ENCODE data around the gene KCNAB2. TPM values are rescaled to one million over a fixed set of nuclear protein-coding genes. Genes with fewer than 3 reads are reported as not detected.

Gene KCNAB2
- total RNA-seq, 1 donor = 5.8 TPM

DNA sequence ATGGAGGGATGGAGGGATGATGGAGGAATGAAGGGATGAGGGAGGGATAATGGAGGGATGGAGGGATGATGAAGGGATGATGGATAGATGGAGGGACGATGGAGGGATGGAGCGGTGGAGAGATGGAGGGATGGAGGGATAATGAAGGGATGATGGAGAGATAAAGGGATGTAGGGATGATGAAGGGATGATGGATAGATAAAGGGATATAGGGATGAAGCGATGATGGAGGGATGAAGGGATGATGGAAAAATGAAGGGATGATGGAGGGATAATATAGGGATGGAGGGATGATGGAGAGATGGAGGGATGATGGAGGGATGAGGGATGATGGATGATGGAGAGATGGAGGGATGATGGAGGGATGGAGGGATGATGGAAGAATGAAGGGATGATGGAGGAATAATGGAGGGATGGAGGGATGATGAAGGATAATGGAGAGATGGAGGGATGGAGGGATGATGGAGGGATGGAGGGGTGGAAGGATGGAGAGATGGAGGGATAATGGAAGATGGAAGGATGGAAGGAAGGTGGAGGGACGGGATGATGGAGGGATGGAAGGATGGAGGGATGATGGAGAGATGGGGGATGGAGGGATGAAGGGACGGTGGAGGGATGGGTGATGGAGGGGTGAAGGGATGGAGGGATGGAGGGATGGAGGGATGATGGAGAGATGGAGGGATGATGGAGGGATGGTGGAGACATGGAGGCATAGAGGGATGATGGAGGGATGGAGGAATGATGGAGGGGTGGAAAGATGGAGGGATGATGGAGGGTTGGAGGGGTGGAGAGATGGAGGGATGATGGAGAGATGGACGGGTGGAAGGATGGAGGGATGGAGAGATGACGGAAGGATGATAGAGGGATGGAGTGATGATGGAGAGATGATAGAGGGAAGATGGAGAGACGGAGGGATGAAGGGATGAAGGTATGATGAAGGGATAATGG is 62.0 kb downstream of the KCNAB2 start:
- H3K36me3 ChIP-seq (ENCODE audit: insufficient read depth, low read length) = no peaks in the 10 kb centered on the region
- no peak for DNase-seq (ENCODE audit: insufficient read length, low spot score, missing footprints)
- H3K27me3 ChIP-seq (ENCODE audit: insufficient read depth, low read length) = no peaks in the 10 kb centered on the region
- no peaks in the 10 kb centered on the region for H4K20me1 ChIP-seq (ENCODE audit: insufficient read depth, low read length)
- no peaks in the 10 kb centered on the region for H3K9me3 ChIP-seq (ENCODE audit: low read depth, low read length)
- H2AFZ ChIP-seq (ENCODE audit: low read length) = no peak overlapping the region
- no peak overlapping the region for H3K4me3 ChIP-seq (ENCODE audit: insufficient read depth, low read length)
- no peaks in the 10 kb centered on the region for H3K79me2 ChIP-seq (ENCODE audit: insufficient read depth, low read length)
- H3K4me1 ChIP-seq (ENCODE audit: insufficient read depth, low read length) = no peaks in the 10 kb centered on the region
- no peak overlapping the region for H3K4me2 ChIP-seq (ENCODE audit: insufficient read depth, low read length)
- TF ChIP-seq, protein P1, sequence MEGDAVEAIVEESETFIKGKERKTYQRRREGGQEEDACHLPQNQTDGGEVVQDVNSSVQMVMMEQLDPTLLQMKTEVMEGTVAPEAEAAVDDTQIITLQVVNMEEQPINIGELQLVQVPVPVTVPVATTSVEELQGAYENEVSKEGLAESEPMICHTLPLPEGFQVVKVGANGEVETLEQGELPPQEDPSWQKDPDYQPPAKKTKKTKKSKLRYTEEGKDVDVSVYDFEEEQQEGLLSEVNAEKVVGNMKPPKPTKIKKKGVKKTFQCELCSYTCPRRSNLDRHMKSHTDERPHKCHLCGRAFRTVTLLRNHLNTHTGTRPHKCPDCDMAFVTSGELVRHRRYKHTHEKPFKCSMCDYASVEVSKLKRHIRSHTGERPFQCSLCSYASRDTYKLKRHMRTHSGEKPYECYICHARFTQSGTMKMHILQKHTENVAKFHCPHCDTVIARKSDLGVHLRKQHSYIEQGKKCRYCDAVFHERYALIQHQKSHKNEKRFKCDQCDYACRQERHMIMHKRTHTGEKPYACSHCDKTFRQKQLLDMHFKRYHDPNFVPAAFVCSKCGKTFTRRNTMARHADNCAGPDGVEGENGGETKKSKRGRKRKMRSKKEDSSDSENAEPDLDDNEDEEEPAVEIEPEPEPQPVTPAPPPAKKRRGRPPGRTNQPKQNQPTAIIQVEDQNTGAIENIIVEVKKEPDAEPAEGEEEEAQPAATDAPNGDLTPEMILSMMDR (IDR thresholded peaks at IDR 0.05; ENCODE audit: extremely low read depth, low read depth, low read length) = no peak
- H3K27ac ChIP-seq (ENCODE audit: low read depth, low read length) = no peak overlapping the region

DNA sequence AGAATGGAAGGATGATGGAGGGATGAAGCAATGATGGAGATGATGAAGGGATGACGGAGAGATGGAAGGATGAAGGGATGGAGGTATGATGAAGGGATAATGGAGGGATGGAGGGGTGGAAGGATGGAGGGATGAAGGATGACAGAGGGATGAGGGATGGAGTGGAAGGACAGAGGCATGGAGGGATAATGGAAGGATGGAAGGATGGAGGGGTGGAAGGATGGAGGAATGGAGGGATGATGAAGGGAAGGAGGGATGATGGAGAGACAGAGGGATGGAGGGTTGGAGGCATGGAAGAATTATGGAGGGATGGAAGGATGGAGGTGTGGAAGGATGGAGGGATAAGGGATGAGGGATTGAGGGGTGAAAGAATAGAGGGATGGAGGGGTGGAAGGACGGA is 62.8 kb downstream of the KCNAB2 start:
- TF ChIP-seq, protein P1 (IDR thresholded peaks at IDR 0.05; ENCODE audit: extremely low read depth, low read depth, low read length) = no peak
- Histone ChIP-seq H3K4me3 (ENCODE audit: insufficient read depth, low read length) (no peak overlapping the region), H3K79me2 (ENCODE audit: insufficient read depth, low read length) (no peaks in the 10 kb centered on the region), H2AFZ (ENCODE audit: low read length) (no peak overlapping the region), H3K9me3 (ENCODE audit: low read depth, low read length) (no peaks in the 10 kb centered on the region), H3K36me3 (ENCODE audit: insufficient read depth, low read length) (no peaks in the 10 kb centered on the region), H3K4me2 (ENCODE audit: insufficient read depth, low read length) (no peak overlapping the region), H3K27me3 (ENCODE audit: insufficient read depth, low read length) (no peaks in the 10 kb centered on the region), H3K4me1 (ENCODE audit: insufficient read depth, low read length) (no peaks in the 10 kb centered on the region), H3K27ac (ENCODE audit: low read depth, low read length) (no peak overlapping the region), H4K20me1 (ENCODE audit: insufficient read depth, low read length) (no peaks in the 10 kb centered on the region)
- DNase-seq (ENCODE audit: insufficient read length, low spot score, missing footprints) = no peak

DNA sequence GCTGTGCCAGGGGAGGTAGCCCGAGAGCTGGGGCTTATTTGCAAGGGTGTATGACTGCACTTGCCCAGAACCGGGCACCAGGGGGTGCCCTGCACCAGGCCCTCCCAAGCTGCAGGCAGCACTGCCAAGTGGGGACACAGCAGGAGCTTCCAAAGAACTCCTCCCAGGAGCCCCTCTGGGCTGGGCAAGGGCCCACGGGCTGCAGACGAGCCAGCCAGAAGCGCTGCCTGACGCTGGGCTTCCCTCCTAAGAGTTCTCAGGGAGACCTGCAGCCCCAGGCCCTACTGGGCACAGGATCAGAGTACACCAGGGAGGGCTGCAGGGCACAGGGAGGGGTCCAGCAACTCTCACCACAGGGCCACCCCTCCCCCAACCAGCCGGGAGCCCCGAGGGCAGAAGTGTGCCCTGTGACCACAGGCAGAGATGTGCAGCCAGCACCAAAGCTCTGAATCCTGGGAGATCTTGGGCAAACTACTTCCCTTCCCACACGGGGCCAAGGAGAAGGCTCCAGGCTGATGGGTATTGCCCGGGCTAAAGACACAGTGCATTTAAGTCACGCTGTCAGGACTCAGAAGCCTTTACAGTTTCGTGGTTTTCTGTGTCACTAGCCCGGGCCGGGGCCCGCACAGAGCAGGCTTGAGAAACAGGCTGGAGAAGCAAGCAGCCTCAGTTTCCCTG is 63.4 kb downstream of the KCNAB2 start:
- TF ChIP-seq, protein P1 (IDR thresholded peaks at IDR 0.05; ENCODE audit: extremely low read depth, low read depth, low read length) = peak; percentile 62
- DNase-seq (ENCODE audit: insufficient read length, low spot score, missing footprints) = peak; percentile 98
- H3K4me3 ChIP-seq (ENCODE audit: insufficient read depth, low read length) = no peak overlapping the region

DNA sequence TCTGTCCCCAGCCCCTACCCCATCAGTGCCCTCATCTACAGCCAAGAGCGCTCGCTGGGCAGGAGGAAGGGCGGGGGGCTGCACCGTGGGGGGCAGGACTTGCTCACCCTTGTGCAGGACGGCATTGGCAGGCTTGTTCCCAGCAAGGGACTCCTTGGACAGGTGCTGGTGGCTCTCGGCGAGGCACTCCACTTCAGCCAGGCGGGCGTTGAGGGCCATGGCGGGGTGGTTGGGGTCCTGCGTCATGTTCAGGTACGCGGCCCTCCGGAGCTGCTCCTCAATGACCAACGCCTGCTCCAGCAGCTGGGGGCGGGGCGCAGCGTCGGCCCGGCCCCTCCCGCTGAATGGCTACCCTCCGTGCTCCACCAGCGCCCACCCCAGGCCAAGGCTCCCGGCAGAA is 64.0 kb downstream of the KCNAB2 start:
- no peaks in the 10 kb centered on the region for H3K9me3 ChIP-seq (ENCODE audit: low read depth, low read length)
- no peaks in the 10 kb centered on the region for H3K4me1 ChIP-seq (ENCODE audit: insufficient read depth, low read length)
- no peaks in the 10 kb centered on the region for H4K20me1 ChIP-seq (ENCODE audit: insufficient read depth, low read length)
- no peak overlapping the region for H3K27ac ChIP-seq (ENCODE audit: low read depth, low read length)
- no peaks in the 10 kb centered on the region for H3K27me3 ChIP-seq (ENCODE audit: insufficient read depth, low read length)
- H3K79me2 ChIP-seq (ENCODE audit: insufficient read depth, low read length) = no peaks in the 10 kb centered on the region
- H3K4me2 ChIP-seq (ENCODE audit: insufficient read depth, low read length) = no peak overlapping the region
- no peak overlapping the region for H2AFZ ChIP-seq (ENCODE audit: low read length)
- TF ChIP-seq, protein P1 (IDR thresholded peaks at IDR 0.05; ENCODE audit: extremely low read depth, low read depth, low read length) = no peak
- no peaks in the 10 kb centered on the region for H3K36me3 ChIP-seq (ENCODE audit: insufficient read depth, low read length)
- H3K4me3 ChIP-seq (ENCODE audit: insufficient read depth, low read length) = no peak overlapping the region
- no peak for DNase-seq (ENCODE audit: insufficient read length, low spot score, missing footprints)

More for the DNA sequence above, 63.4 kb downstream of the KCNAB2 start:
- no peak overlapping the region for H3K4me2 ChIP-seq (ENCODE audit: insufficient read depth, low read length)
- H4K20me1 ChIP-seq (ENCODE audit: insufficient read depth, low read length) = no peaks in the 10 kb centered on the region
- H3K36me3 ChIP-seq (ENCODE audit: insufficient read depth, low read length) = no peaks in the 10 kb centered on the region
- no peak overlapping the region for H2AFZ ChIP-seq (ENCODE audit: low read length)
- no peaks in the 10 kb centered on the region for H3K9me3 ChIP-seq (ENCODE audit: low read depth, low read length)
- H3K27me3 ChIP-seq (ENCODE audit: insufficient read depth, low read length) = no peaks in the 10 kb centered on the region
- no peak overlapping the region for H3K27ac ChIP-seq (ENCODE audit: low read depth, low read length)
- H3K79me2 ChIP-seq (ENCODE audit: insufficient read depth, low read length) = no peaks in the 10 kb centered on the region
- H3K4me1 ChIP-seq (ENCODE audit: insufficient read depth, low read length) = no peaks in the 10 kb centered on the region

Data from osteoblast (primary cell).